Superior temporal gyrus (tissue), 1 donor: ENCODE data around the gene EPC2.

ENCODE experiments used
- DNase-seq: peaks from one replicate; pipeline ENCODE4 v3.0.0-alpha.2; 2016; ENCODE audit errors: extremely low spot score

Gene EPC2

GRCh38 chr2:148810081-148810480 lies 165.5 kb downstream of the EPC2 start:
- DNase-seq: no peak

DNA sequence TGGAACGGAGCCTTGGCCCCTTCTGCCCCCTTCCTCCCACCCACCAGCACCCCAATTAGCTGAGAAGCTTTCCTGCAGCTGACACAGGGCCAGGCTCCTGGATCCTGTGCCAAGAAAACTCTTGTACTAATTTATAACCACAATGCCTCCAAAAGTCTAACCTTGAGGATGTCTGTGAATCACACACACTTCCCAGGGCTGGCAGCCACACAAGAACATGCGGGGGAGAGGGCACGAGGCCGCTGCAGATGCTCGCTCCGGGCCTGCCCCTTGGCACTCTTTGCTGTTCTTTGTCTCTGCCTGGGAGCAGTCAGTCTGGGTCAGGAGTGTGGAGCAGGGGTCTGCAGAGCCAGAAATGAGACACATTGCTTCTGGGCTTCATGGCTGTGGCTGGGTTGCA lies 167.8 kb downstream of the EPC2 start:
- DNase-seq: peak; percentile 39

GRCh38 chr2:148813603-148814065 lies 169.1 kb downstream of the EPC2 start:
- no peak for DNase-seq

DNA sequence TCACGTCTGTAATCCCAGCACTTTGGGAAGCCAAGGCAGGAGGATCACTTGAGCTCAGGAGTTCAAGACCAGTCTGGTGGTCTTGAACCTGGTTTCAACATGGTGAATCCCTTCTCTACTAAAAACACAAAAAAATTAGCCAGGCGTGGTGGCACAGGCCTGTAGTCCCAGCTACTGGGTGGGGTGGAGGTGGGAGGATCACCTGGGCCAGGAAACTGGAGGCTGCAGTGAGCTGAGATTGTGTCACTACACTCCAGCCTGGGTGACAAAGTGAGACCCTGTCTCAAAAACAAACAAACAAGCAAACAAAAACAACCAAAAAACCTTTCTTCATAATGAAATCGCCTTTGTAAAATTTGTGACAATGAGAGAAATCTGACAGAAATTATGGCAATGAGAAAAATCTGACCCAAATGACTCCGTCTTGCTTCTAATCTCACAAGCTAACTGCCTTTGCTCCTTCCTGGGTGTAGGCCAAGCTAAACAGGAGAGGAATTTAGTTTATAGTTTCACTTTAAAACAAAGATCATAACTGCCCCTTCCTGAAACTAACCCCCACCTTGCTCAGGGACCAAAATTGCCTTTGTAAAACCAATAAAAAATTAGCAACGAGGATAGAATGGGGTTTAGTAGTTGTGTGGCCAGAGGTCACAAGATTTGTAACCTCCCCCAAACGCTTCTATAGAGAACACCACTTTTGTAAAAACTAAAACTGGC lies 169.8 kb downstream of the EPC2 start:
- no peak for DNase-seq

DNA sequence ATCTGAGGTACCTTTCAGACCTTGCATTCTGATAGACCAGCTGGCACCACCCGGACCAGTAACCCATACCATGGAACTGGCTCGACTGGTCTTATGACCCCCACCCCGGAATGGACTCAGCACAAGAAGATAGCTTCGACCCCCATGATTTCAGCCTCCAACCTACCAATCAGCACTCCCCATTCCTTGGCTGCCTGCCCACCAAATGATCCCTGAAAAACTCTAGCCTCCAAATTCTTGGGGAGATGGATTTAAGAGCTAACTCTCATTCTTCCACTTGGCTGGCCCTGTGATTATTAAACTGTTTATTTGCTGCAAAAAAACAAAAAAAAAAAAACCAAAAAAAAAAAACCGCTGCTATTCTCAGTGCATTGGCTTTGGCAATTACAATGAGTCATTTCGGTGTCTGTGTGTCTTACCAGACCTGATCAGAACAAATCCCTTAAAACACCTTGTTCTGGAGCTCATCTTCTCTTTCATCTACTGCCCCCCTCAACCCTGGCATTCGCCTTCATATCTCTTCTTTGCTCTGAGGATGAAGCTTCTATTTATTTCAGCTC lies 170.4 kb downstream of the EPC2 start:
- DNase-seq: no peak

GRCh38 chr2:148816176-148816575 lies 171.6 kb downstream of the EPC2 start:
- DNase-seq: no peak

DNA sequence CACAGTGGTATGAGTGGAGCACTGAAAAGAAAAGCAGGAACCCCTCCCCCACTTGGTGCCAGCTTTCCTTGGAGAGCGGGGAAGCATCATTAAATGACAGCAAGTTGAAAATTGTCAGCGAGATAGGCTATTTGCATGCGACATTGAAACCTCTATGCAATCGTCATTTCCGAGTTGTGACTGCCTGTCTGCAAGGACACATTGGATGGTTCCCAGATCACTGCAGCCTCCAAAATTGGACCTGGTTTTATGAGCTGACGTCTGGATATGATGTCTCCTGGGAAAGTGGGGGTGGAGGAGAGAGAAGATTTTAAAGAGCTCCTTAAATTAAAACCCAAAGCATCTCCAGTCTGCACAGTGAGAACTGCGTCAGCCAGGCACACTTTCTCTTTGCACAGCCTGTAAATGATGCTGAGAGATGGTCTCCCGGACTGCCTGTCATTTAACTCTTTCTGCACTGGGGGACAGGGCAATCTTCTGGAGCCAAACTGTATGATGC lies 172.7 kb downstream of the EPC2 start:
- peak; percentile 81 for DNase-seq

GRCh38 chr2:148819019-148819585 lies 174.6 kb downstream of the EPC2 start:
- DNase-seq: no peak

GRCh38 chr2:148824190-148824589 lies 179.6 kb downstream of the EPC2 start:
- no peak for DNase-seq

GRCh38 chr2:148826791-148827190 lies 182.2 kb downstream of the EPC2 start:
- DNase-seq: no peak

- no peak for DNase-seq
These were observed 184.4 kb downstream of the EPC2 start for GRCh38 chr2:148828941-148829340.

- DNase-seq: no peak
These were observed 185.1 kb downstream of the EPC2 start for GRCh38 chr2:148829618-148830017.

DNA sequence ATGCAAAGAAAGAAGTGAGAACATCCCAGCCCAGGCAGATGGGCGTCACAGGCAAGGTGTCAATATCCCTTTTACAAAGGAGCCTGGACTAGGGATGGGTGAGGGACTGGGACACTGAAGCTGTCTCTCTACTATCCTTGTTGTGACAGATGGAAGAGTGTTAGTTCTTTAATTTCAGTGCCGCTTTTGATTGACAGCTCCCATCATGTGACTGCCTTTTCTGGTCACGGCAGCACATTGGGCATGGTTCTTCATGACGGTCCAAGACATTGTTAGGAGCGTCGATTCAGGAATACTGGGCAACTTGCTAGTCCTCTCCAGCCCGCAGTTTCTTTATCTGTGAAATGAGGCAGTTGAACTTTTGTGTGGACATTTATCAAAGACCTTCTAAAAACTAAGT lies 188.1 kb downstream of the EPC2 start:
- no peak for DNase-seq
